ENCODE measurements around the gene ATP2A3.
A peak's percentile ranks its signal among the peaks of the same experiment; 100 is the strongest.

The ATP2A3 gene

DNA sequence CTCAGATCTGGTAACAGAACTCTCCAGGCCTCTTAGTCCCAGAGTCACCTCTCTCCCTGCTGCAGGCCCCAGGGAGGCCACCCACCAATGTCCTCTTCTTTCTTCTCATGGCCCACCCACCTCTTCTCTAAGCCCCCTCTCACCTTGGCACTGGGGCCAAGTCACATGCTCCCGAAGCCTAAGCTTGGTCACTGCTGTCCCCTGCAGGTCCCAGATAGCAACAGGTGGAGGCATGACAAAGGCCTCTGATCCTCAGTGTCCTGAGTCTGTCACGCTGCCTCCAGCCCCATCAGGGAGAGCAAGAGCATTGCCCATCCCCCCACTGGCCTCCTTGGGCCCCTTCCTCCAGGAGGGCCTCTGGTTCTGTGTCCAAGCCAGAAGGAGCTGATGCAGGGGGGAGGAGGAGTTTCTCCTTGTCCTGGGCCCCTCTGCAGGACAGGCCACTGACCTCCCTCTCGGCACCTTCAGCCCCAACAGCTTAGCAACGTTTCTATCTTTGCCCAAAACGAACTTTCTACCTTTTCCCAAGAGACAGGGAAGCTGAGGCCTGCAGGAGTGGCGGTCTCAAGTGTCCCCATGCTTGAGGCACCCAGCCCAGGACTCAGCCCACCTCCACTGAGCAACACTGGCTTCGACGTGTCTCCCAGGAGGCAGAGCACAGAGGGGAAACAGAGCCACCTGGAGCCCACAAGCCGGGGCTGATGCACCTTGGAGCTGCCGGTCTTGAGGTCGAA is 56.6 kb downstream of the ATP2A3 start:
- DNase-seq: no peak

- DNase-seq: no peak
These were observed 57.4 kb downstream of the ATP2A3 start for GRCh38 chr17:3906881-3907280.

DNA sequence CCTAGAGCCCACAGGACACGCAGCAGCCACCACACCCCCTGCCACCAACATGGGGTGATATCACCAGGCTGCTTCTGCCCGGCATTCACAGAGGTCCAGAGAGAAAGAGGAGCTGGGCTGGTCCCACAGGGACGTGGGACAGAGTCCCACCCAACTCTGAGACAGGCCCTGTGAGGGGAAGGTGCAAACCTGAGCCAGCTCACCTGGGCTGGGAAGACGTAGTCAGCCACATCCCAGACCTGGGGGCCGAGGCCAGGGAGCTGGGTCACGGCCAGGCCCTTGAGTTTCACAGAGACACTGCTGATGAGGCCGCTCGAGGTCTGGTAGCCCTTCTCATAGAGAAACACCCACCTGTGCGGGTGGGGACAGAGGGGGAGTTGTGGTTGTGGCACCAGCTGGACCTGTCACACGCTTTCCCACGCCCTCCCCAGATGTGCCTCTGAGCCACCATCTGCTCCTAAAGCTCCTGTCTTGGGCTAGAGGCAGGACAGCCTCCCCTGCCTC is 59.2 kb downstream of the ATP2A3 start:
- no peak for DNase-seq

GRCh38 chr17:3904501-3904900 is 59.7 kb downstream of the ATP2A3 start:
- no peak for DNase-seq

DNA sequence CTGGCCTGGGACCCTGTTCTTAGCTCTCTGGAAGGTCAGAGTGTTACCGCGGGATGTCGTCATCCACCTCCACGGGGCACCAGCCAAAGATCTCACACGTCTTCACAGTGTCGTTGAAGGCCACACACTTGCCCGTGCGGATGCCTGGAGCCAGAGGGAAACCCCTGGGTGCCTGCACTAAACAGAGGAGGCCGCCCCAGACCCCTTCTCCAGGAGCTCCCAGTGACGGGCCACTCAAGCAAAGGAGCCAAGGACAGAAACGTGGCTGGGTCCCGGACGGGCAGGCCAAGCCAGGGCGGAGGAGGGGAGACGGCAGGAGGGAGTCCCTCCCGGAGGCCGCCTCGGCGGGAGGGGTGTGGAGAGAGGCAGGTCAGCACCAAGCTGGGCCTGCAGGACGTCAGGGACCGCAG is 60.4 kb downstream of the ATP2A3 start:
- DNase-seq: no peak

DNA sequence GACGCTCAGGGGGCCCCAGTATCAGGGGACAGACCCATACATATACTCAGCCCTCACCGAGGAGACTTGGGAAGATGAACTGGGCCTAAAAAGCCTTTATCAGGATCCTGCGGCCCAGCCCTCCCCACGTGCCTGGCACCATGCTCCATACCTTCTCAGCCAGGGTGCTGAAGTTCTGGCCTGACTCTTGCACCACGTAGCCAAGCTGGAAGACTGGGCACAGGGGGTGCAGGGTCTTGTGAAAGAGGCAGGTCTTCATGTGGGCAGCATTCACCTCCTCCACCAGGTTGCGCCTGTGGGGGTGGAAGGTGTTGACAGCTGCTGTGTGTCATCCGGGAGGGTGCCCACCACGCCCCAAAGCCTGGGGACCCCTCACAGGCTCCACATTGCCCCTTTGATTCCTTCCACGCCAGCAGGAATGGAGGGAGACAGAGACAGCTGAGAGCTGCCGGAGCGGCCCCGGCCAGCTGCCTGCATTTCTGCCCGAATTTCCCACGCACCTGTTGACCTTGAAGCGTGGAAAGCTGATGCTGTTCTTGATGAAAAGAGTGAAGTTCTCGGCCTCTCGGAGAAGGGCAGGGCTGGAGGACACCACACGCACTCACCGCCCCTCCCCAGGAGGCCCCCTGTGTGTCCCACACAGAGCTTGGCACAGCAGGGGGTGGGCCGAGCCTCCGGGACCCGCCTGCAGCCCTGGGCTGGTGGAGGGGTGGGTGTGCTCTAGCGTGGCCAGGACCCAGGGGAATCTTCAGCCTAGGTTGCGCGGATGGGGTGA is 61.0 kb downstream of the ATP2A3 start:
- DNase-seq: no peak

- DNase-seq: no peak
These were observed 63.6 kb downstream of the ATP2A3 start for GRCh38 chr17:3900646-3901045.

DNA sequence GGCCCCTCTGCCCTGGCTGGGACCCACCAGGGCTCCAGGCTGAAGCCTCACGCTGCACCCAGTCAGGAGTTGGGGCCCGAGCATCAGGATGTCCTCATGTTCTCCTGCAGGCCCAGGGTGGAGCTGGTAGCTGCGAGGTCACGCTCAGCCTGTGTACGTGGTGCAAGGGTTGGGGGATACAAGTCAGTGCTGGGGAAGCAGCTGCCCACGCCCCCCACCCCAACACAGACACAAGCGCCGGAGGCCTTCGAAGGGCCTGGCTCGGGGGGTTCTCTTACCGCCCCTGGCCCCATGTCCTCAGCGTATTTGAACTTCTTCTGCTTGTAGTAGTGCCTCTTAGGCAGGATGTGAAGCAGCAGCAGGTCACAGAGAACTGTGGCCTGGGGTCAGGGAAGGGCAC is 66.5 kb downstream of the ATP2A3 start:
- DNase-seq: no peak

DNA sequence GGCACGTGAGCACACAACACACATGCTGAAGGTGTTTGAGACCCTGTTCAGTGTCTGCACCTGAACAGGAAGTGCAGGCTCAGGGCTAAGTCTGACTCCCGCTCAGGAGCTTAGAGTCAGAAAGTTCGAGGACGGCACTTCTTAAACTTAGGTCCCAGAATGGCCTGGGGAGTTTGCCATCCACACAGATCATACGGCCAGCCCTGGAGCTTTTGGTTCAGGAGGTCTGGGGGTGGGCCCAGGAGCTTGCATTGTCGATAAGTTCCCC is 67.3 kb downstream of the ATP2A3 start:
- no peak for DNase-seq

GRCh38 chr17:3896108-3896967 is 67.9 kb downstream of the ATP2A3 start:
- no peak for DNase-seq

DNA sequence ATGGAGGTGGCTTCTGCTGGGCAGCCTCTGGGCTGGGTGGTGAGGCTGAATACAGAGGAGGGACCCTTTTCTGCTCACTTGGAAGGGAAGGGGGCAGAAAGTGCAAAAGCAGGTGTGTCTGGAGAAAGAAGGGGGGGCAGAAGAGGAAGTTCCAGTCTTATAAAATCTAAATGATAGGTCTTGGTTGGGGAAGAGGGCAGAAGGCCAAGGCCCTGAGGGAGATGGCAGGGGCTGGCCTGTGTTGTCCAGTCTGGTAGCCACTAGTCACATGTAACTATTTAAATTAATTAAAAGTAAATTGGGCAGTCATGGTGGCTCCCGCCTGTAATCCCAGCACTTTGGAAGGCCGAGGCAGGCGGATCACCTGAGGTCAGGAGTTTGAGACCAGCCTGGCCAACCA is 68.9 kb downstream of the ATP2A3 start:
- no peak for DNase-seq

DNA sequence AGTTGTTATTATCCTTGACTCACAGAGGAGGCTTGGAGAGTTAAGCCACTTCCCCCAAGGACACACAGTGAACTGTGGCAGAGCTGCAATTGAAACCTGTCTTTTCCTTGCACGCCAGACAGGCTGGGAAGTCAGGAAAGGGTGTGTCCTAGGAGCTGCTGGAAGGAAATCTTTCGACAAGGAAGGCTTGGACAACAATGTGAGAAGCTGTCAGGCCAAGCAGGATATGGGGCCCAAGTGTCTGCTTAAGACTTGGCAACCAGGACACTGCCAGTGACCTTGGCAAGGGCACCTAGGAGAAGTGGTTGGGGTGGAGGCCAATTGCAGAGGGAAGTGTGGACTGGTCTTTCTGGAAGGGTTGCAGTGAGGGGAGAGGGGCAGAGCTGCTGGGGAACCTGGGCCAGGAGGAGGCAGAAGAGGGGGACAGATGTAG is 69.3 kb downstream of the ATP2A3 start:
- DNase-seq: no peak

DNA sequence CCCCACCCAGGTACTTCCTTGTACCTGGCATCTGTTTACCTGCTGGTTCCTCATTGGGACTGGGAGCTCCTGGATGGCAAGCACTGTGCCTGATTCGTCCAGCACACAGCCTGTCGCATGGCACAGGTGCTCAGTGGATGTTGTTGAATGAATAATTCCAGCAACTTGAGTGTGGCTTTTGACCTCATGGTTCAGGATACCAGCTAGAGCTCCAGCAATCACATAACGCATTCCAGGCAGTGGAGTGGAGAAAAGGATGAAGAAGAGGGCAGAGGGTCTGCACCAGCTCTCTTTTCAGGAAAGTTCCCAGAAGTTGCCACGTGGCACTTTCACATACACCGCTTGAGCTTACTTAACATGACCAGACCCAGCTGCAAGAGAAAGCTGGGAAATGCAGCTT is 70.0 kb downstream of the ATP2A3 start:
- no peak for DNase-seq

DNA sequence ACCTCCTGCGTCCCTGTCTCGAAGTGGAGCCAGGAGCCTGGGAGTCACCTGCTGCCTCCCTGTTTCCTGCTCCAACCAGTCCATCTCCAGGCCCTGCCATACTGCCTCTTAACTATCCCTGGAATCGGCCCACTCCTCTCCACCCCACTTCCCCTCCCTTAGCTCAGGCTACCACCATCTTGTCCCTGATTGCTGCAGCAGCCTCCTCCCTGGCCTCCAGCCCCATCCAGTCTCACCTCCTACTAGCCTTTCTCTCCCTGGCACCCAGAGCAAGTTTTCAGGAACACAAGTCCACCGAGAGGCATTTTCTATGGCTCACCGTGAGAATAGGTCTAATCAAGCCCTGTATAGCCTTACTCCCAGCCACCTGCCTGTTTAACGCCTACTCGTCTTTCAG is 70.5 kb downstream of the ATP2A3 start:
- DNase-seq: no peak

DNA sequence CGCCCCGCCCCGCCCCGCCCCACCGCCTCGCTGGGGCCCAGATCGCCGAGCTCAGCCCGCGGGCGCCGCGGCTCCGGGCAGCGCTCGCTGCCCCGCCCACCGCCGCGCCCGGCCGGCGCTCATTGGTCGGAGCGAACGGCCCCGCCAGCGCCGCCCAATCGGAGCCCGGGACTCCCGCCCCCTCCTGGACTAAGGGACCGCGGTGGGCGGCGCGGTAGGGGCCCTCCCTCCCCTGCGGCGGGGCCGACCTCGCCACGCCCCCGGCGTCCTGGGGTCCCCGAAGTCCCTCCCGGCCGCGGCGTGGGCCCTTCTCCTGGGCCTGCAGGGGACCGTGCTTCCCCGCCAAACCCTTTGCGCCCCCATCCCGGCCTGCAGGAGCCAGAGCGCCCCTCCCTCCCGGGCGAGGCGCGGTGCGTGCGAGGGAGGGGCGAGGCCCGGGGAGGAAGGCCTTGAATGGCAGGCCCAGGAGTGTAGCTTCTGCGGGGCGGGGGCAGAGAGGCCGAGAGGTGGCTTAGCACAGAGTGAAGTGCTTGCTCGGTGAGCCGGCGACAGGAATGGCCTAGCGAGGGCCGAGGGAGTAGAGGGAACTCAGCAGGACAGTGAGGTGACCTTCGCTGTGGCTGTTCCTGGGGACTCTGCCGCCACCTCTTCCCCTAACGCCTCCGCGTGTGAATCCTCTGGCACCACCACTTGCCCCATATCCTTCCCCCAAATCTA is 71.1 kb downstream of the ATP2A3 start, which contains the start of gene CAMKK1:
CAMKK1 (minus strand) TSS at position 51 of the 717 bp plus-strand sequence. CDS start 7,366 bp downstream, outside the sequence.
- DNase-seq: peak; percentile 97

DNA sequence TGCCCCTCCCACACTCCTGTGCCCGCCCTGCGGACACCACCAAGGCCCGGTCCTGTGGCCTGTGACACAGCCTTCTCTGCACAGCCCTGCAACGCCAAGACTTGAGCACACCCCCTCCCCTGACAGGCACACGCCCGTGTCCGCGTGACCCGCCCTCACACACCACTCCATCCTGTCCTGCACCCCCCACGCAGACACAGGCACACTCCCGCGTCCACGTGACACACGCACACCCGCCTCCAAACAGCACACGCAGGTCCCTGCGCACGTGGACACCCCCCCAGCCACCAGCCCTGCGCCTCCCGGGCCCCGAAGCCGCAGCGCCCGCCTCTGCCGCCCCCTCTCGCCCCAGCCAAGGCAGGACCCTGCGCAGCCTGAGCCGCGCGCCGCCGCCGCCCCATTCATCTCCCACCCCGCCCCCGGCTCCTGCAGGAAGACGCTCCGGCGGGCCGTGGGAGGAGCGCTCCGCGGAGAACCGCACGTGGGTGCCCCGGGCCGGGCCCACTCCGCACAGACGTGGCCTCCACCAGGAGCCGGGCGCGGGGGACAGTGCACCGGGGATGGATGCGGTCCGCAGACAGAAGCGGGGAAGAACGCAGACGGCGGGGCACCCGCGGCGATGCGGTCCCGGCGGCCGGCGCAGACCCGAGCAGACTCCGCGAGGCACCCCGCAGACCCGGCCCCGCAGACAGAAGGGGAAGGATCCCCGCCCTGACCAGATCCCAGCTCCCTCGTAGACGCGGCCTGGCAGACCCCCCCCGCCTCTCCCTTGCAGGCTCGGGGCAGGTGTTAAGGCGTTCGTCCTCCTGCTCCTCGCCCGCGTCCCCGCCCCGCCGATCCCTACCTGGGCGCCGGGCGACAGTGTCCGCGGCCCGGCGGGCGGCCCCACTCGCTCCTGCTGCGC is 71.9 kb downstream of the ATP2A3 start:
- DNase-seq: peak; percentile 89

GRCh38 chr17:3891626-3892094 is 72.6 kb downstream of the ATP2A3 start:
- DNase-seq: no peak

GRCh38 chr17:3890878-3891219 is 73.4 kb downstream of the ATP2A3 start:
- no peak for DNase-seq

DNA sequence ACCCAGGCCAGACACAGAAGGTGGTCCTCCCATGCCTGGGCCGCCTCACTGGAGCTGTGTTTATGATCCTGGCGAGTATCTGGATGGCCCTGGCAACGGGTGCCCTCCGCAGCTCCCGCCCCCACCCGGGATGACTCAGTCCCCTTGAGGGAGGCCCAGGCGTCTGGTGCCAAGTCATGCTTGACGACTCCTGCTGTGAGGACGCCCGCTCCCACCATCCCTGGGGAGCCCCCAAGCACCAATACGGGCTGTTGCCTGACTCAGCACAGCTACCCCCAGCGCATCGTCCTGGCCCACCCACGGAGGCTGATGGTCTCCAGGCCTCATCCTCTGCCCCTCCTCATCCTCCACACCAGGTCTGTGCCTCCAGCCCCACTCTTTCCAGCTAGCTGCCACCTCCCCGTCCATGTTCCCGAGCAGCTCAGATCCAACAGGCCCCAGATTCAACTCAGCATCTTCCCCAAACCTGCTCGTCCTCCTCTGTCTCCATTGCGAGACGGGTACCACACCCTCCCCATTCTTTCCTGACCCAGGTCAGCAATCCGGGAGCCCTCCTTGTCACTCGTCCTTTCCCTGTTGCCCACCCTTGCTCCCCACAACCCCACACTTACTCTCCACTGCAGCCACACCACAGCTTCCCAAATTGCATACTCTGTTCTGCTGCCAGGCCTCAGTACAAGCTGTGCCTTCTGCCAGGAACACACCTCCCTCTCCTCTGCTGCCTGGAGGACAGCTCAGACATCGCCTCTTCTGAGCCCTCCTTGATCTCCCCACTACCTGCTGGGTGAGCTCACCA is 74.0 kb downstream of the ATP2A3 start:
- DNase-seq: peak; percentile 44

GRCh38 chr17:3889325-3890012 is 74.8 kb downstream of the ATP2A3 start:
- DNase-seq: no peak

Data from hematopoietic multipotent progenitor cell treated with erythropoietin and hydrocortisone succinate and interleukin-3 and kit ligand, for 4 days (in vitro differentiated cells).